Femur (tissue), 1 donor: Measurements from ENCODE around the gene C2.
"Not testable (repeated sequence)": the region's sequence is repeated elsewhere in the genome, so short reads cannot be mapped to it uniquely, and the experiment has no call there.

Experiments
- DNase-seq: peaks from one replicate; pipeline ENCODE4 v3.0.0-alpha.2; 2017

The C2 gene

DNA sequence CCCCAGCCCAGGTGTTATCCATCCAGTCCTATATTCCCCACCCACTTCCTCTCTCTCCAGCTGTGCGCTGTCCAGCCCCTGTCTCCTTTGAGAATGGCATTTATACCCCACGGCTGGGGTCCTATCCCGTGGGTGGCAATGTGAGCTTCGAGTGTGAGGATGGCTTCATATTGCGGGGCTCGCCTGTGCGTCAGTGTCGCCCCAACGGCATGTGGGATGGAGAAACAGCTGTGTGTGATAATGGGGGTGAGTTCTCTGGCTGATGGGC is 1.1 kb downstream of the C2 start:
- DNase-seq, result no peak

DNA sequence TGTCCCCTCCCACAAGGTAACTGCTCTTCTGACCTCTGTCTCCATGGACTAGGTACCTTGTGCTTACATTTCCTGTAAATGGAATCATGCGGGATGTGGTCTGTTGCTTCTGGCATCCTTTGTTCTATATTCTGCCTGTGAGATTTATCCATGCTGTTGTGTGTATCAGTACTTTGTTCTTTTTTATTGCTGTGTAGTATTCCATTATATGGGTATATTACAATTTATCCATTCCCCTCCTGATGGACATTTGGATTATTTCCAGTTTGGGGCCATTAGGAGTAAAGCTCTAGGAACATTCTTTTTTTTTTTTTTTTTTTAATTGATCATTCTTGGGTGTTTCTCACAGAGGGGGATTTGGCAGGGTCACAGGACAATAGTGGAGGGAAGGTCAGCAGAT is 3.4 kb downstream of the C2 start:
- DNase-seq, result no peak

GRCh38 chr6:31932137-31932536 is 4.6 kb downstream of the C2 start:
- not testable (repeated sequence) for DNase-seq

DNA sequence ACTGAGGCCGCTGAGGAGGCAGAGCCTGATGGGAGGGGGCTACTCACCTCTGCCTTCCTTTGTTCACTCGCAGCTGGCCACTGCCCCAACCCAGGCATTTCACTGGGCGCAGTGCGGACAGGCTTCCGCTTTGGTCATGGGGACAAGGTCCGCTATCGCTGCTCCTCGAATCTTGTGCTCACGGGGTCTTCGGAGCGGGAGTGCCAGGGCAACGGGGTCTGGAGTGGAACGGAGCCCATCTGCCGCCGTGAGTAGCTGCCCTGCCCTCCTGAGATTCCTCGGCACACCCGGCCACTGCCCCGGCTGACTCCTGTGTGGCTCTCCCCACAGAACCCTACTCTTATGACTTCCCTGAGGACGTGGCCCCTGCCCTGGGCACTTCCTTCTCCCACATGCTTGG is 6.0 kb downstream of the C2 start:
- no peak for DNase-seq

DNA sequence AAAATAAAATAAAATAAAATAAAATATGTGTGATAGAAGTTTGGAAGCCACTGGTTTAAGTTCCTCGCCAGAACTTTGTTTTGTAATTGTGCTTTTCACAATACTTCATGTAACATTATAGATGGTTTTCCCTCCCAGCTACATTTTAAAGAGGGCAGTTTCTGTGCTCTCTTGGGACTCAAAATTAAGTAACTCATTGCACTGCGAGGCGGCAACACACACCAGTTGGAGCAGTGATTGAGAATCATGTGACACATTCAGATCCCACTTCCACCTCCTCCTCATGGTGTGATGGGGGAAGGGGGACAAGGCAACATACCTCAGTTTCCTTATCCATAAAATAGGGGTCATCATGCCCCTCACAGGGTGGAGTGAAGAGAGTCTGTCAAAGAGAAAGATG is 7.5 kb downstream of the C2 start:
- no peak for DNase-seq

GRCh38 chr6:31935823-31936222 is 8.3 kb downstream of the C2 start:
- no peak for DNase-seq

GRCh38 chr6:31940256-31940664 is 12.7 kb downstream of the C2 start:
- DNase-seq, result no peak

DNA sequence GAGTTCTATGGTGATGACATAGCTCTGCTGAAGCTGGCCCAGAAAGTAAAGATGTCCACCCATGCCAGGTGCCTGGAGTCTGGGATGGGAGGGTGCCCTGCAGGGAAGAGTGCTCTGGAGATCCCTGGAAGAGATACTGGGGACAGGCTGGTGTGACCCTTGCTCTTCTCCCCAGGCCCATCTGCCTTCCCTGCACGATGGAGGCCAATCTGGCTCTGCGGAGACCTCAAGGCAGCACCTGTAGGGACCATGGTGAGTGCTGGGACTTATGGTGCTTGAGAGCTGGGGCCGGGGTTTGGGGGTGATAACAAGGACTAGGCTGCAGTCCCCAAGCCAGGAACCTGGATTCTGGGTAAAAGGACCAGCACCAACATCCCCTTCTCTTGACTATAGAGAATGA is 16.2 kb downstream of the C2 start:
- no peak for DNase-seq

- no peak for DNase-seq
These were observed 17.6 kb downstream of the C2 start for GRCh38 chr6:31945154-31945506.

- DNase-seq, result peak; percentile 75
These were observed 18.2 kb downstream of the C2 start, which contains the start of gene CFB for GRCh38 chr6:31945507-31946369. TSS of gene CFB (plus strand) at chr6:31946095. CDS start at chr6:31946222, 127 bp downstream.

GRCh38 chr6:31946370-31946885 is 18.9 kb downstream of the C2 start:
- DNase-seq, result no peak

DNA sequence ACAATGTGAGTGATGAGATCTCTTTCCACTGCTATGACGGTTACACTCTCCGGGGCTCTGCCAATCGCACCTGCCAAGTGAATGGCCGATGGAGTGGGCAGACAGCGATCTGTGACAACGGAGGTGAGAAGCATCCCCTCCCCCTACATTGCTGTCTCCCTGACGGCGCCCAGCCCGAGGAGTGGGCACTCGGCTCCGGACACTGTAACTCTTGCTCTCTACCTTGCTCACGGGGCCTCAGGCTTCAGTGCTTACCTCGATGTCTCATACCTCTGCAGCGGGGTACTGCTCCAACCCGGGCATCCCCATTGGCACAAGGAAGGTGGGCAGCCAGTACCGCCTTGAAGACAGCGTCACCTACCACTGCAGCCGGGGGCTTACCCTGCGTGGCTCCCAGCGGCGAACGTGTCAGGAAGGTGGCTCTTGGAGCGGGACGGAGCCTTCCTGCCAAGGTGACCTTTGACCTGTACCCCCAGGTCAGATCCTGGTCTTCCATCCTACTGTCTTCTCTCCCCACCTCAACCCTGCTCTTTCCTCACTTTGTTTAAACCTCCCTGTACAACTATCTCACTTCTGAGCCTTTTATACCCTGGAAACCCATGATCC is 19.7 kb downstream of the C2 start:
- DNase-seq, result no peak

GRCh38 chr6:31947864-31948263 is 20.3 kb downstream of the C2 start:
- DNase-seq, result no peak

- DNase-seq, result no peak
These were observed 20.8 kb downstream of the C2 start for GRCh38 chr6:31948306-31948705.

DNA sequence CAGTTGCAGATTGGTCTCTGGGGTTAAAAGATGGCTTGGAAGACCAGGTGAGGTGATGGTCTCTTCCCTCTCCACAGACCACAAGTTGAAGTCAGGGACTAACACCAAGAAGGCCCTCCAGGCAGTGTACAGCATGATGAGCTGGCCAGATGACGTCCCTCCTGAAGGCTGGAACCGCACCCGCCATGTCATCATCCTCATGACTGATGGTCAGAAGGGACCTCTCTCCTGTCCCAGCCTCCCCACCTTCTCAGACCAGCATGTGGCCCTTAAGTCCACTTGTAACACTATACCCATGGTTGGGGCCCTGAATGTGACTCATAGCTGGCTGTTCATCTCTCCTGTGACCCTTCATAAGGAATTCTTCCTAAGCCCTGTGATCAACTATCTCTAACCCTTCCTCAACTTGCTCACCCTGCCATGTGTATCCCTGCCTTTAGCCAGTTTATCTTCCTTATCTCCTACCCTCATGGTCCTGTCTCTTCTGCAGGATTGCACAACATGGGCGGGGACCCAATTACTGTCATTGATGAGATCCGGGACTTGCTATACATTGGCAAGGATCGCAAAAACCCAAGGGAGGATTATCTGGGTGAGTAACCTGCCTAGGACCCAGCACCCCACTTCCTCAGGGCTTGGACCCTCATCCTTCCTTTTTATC is 21.4 kb downstream of the C2 start:
- no peak for DNase-seq

DNA sequence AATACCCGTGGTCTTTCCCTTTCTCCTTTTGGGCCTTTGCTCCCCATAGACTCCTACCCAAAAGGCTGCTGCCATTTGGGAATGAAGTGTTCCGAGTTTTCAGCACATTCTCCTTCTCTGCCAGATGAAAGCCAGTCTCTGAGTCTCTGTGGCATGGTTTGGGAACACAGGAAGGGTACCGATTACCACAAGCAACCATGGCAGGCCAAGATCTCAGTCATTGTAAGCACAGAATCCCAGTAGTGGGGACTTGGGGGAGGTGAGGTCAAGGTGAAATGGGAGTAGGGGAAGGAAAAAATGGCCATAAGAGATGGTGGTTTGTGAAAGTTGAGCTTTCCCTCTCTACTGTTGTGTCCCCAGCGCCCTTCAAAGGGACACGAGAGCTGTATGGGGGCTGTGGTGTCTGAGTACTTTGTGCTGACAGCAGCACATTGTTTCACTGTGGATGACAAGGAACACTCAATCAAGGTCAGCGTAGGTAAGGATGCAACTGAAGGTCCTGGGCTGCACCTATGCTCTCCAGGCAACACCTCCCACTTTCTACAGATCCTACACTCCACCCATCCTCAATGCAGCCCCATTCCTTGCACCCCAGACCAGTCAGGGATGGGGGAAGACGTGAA is 22.5 kb downstream of the C2 start:
- no peak for DNase-seq

- DNase-seq, result peak; percentile 55
These were observed 24.8 kb downstream of the C2 start for GRCh38 chr6:31952140-31952805.

GRCh38 chr6:31952890-31953289 is 25.4 kb downstream of the C2 start:
- DNase-seq, result no peak

DNA sequence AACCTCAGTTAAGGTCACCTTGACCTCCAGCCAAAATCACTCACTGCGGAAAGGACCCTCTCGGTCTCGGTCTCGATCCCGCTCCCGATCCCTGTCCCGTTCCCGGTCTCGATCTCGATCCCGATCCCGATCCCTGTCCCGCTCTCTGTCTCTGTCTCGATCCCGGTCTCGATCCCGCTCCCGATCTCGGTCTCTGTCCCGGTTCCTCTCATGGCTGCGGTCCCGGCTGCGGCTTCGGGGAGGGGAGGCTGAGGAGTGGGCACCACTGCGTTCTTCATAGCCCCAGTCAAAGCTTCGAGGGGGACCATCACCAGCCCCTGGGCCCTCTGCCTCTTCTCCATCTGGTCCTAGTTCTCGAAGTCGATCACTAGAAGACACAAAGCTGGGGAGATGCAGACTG is 27.0 kb downstream of the C2 start:
- no peak for DNase-seq

GRCh38 chr6:31956796-31957195 is 29.3 kb downstream of the C2 start:
- DNase-seq, result no peak

DNA sequence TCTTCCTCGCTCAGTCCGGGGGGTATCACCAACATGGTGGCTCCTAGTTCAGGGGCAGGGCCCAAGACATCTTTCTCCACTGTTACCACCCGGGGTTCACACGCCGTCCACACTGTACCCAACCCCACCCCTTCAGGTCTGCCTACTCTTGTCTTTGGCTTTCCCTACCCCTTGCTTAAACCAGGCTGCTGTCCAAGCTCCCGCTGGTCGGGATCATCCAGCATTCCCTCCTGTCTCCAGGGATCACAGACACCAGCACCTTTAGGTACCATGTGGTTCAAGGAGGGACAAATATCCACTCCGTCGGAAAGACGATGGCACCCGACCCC is 30.9 kb downstream of the C2 start:
- no peak for DNase-seq

- peak; percentile 100 for DNase-seq
These were observed 31.5 kb downstream of the C2 start, which contains the start of the genes NELFE and SKIC2 for GRCh38 chr6:31958741-31959739. TSS of gene NELFE (minus strand) at chr6:31958971. CDS start at chr6:31958446, 525 bp downstream. TSS of gene SKIC2 (plus strand) at chr6:31959175. CDS start at chr6:31959193, 18 bp downstream.
